ENCODE measurements around the gene PBX3. TPM values are rescaled to one million over a fixed set of nuclear protein-coding genes. Genes with fewer than 3 reads are reported as not detected.

Gene PBX3
- total RNA-seq, 2 donors from 2014 or later, result 16.9 to 17.6 TPM

- Mint-ChIP-seq H3K36me3 (no peaks in the 10 kb centered on the region), H3K27ac (no peak overlapping the region), H3K9me3 (no peaks in the 10 kb centered on the region)
- no peak for DNase-seq (ENCODE audit: low spot score in 2 of 2)
- no peak for ATAC-seq
These were observed 78.6 kb downstream of the PBX3 start for GRCh38 chr9:125825762-125826161.

GRCh38 chr9:125826850-125827249 lies 79.7 kb downstream of the PBX3 start:
- Mint-ChIP-seq H3K9me3 (no peaks in the 10 kb centered on the region), H3K36me3 (no peaks in the 10 kb centered on the region), H3K27ac (no peak overlapping the region)
- DNase-seq (ENCODE audit: low spot score in 2 of 2) (no peak), ATAC-seq (no peak)

- Mint-ChIP-seq H3K27ac (peak overlapping the region; percentile 29 to 69), H3K36me3 (no peaks in the 10 kb centered on the region), H3K9me3 (no peaks in the 10 kb centered on the region)
- DNase-seq (ENCODE audit: low spot score in 2 of 2) (peak in 1 of 2 donors; percentile 29), ATAC-seq (peak; percentile 88 to 96)
These were observed 82.6 kb downstream of the PBX3 start for GRCh38 chr9:125829743-125830142.

- DNase-seq (ENCODE audit: low spot score in 2 of 2), result no peak
- Mint-ChIP-seq H3K9me3 (no peaks in the 10 kb centered on the region), H3K36me3 (no peaks in the 10 kb centered on the region), H3K27ac (no peak overlapping the region)
- ATAC-seq, result no peak
These were observed 83.9 kb downstream of the PBX3 start for GRCh38 chr9:125831054-125831453.

- no peaks in the 10 kb centered on the region for H3K9me3 Mint-ChIP-seq
- no peak overlapping the region for H3K27ac Mint-ChIP-seq
- ATAC-seq (no peak), DNase-seq (ENCODE audit: low spot score in 2 of 2) (no peak)
- no peaks in the 10 kb centered on the region for H3K36me3 Mint-ChIP-seq
These were observed 84.4 kb downstream of the PBX3 start for GRCh38 chr9:125831616-125832015.

- H3K36me3 Mint-ChIP-seq, result no peaks in the 10 kb centered on the region
- no peaks in the 10 kb centered on the region for H3K9me3 Mint-ChIP-seq
- no peak overlapping the region for H3K27ac Mint-ChIP-seq
- DNase-seq (ENCODE audit: low spot score in 2 of 2) (no peak), ATAC-seq (no peak)
These were observed 88.5 kb downstream of the PBX3 start for GRCh38 chr9:125835655-125836054.

- H3K27ac Mint-ChIP-seq, result no peak overlapping the region
- ATAC-seq, result no peak
These were observed 92.1 kb downstream of the PBX3 start for GRCh38 chr9:125839317-125839716.

GRCh38 chr9:125841444-125841843 lies 94.3 kb downstream of the PBX3 start:
- ATAC-seq (no peak), DNase-seq (ENCODE audit: low spot score in 2 of 2) (no peak)
- no peaks in the 10 kb centered on the region for H3K9me3 Mint-ChIP-seq
- no peaks in the 10 kb centered on the region for H3K36me3 Mint-ChIP-seq
- no peak overlapping the region for H3K27ac Mint-ChIP-seq

More at GRCh38 chr9:125839317-125839716, 92.1 kb downstream of the PBX3 start:
- H3K36me3 Mint-ChIP-seq, result no peaks in the 10 kb centered on the region
- DNase-seq (ENCODE audit: low spot score in 2 of 2), result no peak
- no peaks in the 10 kb centered on the region for H3K9me3 Mint-ChIP-seq

- no peak for DNase-seq (ENCODE audit: low spot score in 2 of 2)
These were observed 95.1 kb downstream of the PBX3 start for GRCh38 chr9:125842242-125842641.

GRCh38 chr9:125843646-125844045 lies 96.5 kb downstream of the PBX3 start:
- no peaks in the 10 kb centered on the region for H3K9me3 Mint-ChIP-seq
- no peak for ATAC-seq
- no peaks in the 10 kb centered on the region for H3K36me3 Mint-ChIP-seq
- DNase-seq (ENCODE audit: low spot score in 2 of 2), result no peak
- H3K27ac Mint-ChIP-seq, result no peak overlapping the region

More at GRCh38 chr9:125842242-125842641, 95.1 kb downstream of the PBX3 start:
- H3K36me3 Mint-ChIP-seq, result no peaks in the 10 kb centered on the region
- ATAC-seq, result no peak
- H3K9me3 Mint-ChIP-seq, result no peaks in the 10 kb centered on the region
- no peak overlapping the region for H3K27ac Mint-ChIP-seq

GRCh38 chr9:125844611-125845010 lies 97.4 kb downstream of the PBX3 start:
- Mint-ChIP-seq H3K27ac (no peak overlapping the region), H3K36me3 (no peaks in the 10 kb centered on the region), H3K9me3 (no peaks in the 10 kb centered on the region)
- ATAC-seq, result no peak
- DNase-seq (ENCODE audit: low spot score in 2 of 2), result no peak

GRCh38 chr9:125845271-125845808 lies 98.2 kb downstream of the PBX3 start:
- DNase-seq (ENCODE audit: low spot score in 2 of 2) (no peak), ATAC-seq (no peak)
- no peak overlapping the region for H3K27ac Mint-ChIP-seq
- H3K36me3 Mint-ChIP-seq, result no peaks in the 10 kb centered on the region
- H3K9me3 Mint-ChIP-seq, result no peaks in the 10 kb centered on the region

GRCh38 chr9:125847735-125848134 lies 100.6 kb downstream of the PBX3 start:
- DNase-seq (ENCODE audit: low spot score in 2 of 2), result no peak
- Mint-ChIP-seq H3K27ac (no peak overlapping the region), H3K36me3 (no peaks in the 10 kb centered on the region), H3K9me3 (no peaks in the 10 kb centered on the region)
- ATAC-seq, result no peak

GRCh38 chr9:125850106-125850632 lies 103.0 kb downstream of the PBX3 start:
- DNase-seq (ENCODE audit: low spot score in 2 of 2), result no peak
- Mint-ChIP-seq H3K36me3 (no peaks in the 10 kb centered on the region), H3K9me3 (no peaks in the 10 kb centered on the region), H3K27ac (no peak overlapping the region)
- ATAC-seq, result no peak

- ATAC-seq (no peak), DNase-seq (ENCODE audit: low spot score in 2 of 2) (no peak)
- Mint-ChIP-seq H3K9me3 (no peaks in the 10 kb centered on the region), H3K36me3 (no peaks in the 10 kb centered on the region), H3K27ac (no peak overlapping the region)
These were observed 103.6 kb downstream of the PBX3 start for GRCh38 chr9:125850763-125851162.

GRCh38 chr9:125851979-125852378 lies 104.8 kb downstream of the PBX3 start:
- Mint-ChIP-seq H3K36me3 (no peaks in the 10 kb centered on the region), H3K9me3 (no peaks in the 10 kb centered on the region)

GRCh38 chr9:125852386-125852785 lies 105.2 kb downstream of the PBX3 start:
- no peak overlapping the region for H3K27ac Mint-ChIP-seq
- no peaks in the 10 kb centered on the region for H3K9me3 Mint-ChIP-seq
- H3K36me3 Mint-ChIP-seq, result no peaks in the 10 kb centered on the region
- no peak for DNase-seq (ENCODE audit: low spot score in 2 of 2)
- ATAC-seq, result no peak

More at GRCh38 chr9:125851979-125852378, 104.8 kb downstream of the PBX3 start:
- DNase-seq (ENCODE audit: low spot score in 2 of 2), result no peak
- no peak for ATAC-seq
- no peak overlapping the region for H3K27ac Mint-ChIP-seq

- Mint-ChIP-seq H3K36me3 (no peaks in the 10 kb centered on the region), H3K27ac (no peak overlapping the region), H3K9me3 (no peaks in the 10 kb centered on the region)
- ATAC-seq (peak in 1 of 2 donors; percentile 71), DNase-seq (ENCODE audit: low spot score in 2 of 2) (no peak)
These were observed 107.5 kb downstream of the PBX3 start for GRCh38 chr9:125854553-125855275.

Data from activated naive CD4-positive, alpha-beta T cell treated with anti-CD3 and anti-CD28 coated beads, Interleukin-2, amount 50 U/mL, for 72 hours (primary cell).